Activated CD4-positive, alpha-beta T cell treated with anti-CD3 and anti-CD28 coated beads for 36 hours (primary cell): ENCODE measurements around the gene SPATA20. TPM values are rescaled to one million over a fixed set of nuclear protein-coding genes. Genes with fewer than 3 reads are reported as not detected.

Experiments
- ATAC-seq: fragments of 200-7000 bp; cut with Tn5 transposase; one replicate; pipeline ENCODE4 v1.10.0; 2021; ENCODE audit warnings: mild to moderate bottlenecking, moderate library complexity
- CTCF ChIA-PET: fragments of 350-600 bp; sonication (Branson Sonifier 250); formaldehyde crosslinking; loops from one replicate; lab custom pipeline; 2021; ENCODE audit warnings: antibody characterized with exemption; lab: Charles Lee
- POLR2A ChIA-PET: fragments of 350-600 bp; sonication (Branson Sonifier 250); formaldehyde crosslinking; loops from one replicate; lab custom pipeline; 2021; ENCODE audit warnings: antibody characterized with exemption, inconsistent platforms; lab: Charles Lee
- DNase-seq: peaks from one replicate; pipeline ENCODE4 v3.0.0-alpha.2; 2020
- H3K27ac Mint-ChIP-seq: one replicate; pipeline ENCODE4 v1.8.0; 2021; ENCODE audit warnings: mixed read lengths
- H3K27me3 Mint-ChIP-seq: one replicate; pipeline ENCODE4 v1.8.0; 2021; ENCODE audit warnings: mixed read lengths
- H3K36me3 Mint-ChIP-seq: one replicate; pipeline ENCODE4 v1.8.0; 2021; ENCODE audit warnings: low read depth, mixed read lengths
- H3K4me1 Mint-ChIP-seq: one replicate; pipeline ENCODE4 v1.8.0; 2021; ENCODE audit warnings: mixed read lengths
- H3K4me3 Mint-ChIP-seq: one replicate; pipeline ENCODE4 v1.8.0; 2021; ENCODE audit warnings: mild to moderate bottlenecking, moderate library complexity, mixed read lengths
- H3K9me3 Mint-ChIP-seq: one replicate; pipeline ENCODE4 v1.8.0; 2021; ENCODE audit warnings: low read depth, mixed read lengths
- intact Hi-C, 2 experiments: fragments of 100-400 bp; cut with DNase I in 1 of 2; cut with micrococcal nuclease in 1 of 2; formaldehyde crosslinking; loops; one replicate each; pipeline versions ENCODE4 v1.14.2 to v1.15.1; 2022 to 2024; cut with DNase I, micrococcal nuclease
- total RNA-seq, 2 experiments: library from RNA; stranded (reverse); gene quantifications; one replicate each; pipeline ENCODE4 v1.2.3, GENCODE V29; 2021

SPATA20 gene
- total RNA-seq, 2 experiments from 2014 or later, result 9.0 to 10.7 TPM

DNA sequence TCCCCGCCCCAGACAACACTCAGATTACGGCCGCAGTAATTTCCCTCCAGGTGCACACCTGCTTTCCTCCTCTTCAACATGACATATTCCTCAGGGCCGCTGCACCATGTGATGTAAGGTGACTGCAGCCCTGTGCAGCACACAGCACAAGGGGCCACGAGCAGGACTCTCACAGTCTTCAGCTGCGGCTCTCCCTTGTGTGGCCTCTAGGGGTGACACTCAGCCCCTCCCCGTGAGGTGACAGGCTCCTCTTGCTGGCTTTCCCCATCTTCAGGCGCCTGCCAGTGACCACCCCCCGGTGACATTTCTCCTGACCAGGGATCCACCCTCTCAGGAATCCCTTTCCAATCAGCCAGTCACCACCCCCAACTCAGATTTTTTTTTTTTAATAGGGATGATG, 56.4 kb downstream of the SPATA20 start:
- Mint-ChIP-seq H3K4me1 (no peaks in the 10 kb centered on the region), H3K9me3 (no peaks in the 10 kb centered on the region), H3K36me3 (no peaks in the 10 kb centered on the region), H3K4me3 (no peak overlapping the region), H3K27ac (no peak overlapping the region), H3K27me3 (peaks cover 15% of the 10 kb centered on the region)
- ATAC-seq, result peak; percentile 26
- intact Hi-C loops, result no loop called here
- no peak for DNase-seq
- ChIA-PET CTCF (no interaction called here), POLR2A (interaction anchor here (0.6 kb wide), 1 partner anchor 24 kb away, joined by 5 read pairs; no protein-coding TSS in a partner anchor)

DNA sequence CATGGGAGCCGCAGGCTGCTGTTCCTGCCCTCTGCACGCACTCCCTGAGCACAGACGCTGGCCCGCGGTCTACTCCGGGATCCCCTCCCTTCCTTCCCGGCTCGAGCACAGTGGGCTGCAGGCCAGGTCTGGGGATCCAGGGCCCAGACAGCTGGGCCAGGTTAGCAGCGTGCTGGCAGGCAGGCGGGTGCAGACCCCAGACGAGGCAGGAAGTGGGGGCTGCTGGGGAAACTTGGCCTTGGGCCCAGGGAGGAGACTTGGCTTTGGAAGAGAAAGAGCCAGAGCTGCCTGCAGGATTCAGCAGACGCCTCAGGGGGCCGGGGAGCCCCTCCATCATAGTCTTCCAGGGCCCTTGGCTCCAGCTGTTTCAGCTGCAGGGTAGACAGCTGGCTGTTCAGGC, 57.5 kb downstream of the SPATA20 start:
- H3K27me3 Mint-ChIP-seq, result peaks cover 15% of the 10 kb centered on the region
- ATAC-seq, result no peak
- CTCF ChIA-PET, result no interaction called here

DNA sequence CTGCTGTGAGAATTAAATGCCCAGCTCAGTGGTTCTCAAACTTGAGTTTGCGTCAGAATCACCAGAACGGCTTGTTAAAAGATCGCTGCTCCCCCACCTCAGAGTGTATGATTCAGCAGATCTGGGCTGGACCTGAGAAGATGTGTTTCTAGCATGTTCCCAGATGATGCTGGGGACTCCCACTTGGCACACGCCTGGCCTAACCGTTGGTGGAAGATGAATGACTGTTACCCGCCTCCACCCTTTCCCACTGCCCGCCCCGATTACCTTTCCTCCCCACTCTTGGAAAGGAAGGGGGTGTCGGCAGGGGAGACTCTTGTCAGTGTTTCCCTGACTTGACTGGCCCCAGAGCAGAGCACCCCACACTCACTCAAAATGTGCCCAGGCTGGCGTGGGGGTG, 58.5 kb downstream of the SPATA20 start:
- Mint-ChIP-seq H3K36me3 (no peaks in the 10 kb centered on the region), H3K9me3 (no peaks in the 10 kb centered on the region), H3K27ac (no peak overlapping the region), H3K27me3 (peaks cover 15% of the 10 kb centered on the region), H3K4me3 (no peak overlapping the region), H3K4me1 (no peaks in the 10 kb centered on the region)
- ChIA-PET POLR2A (interaction anchor here (0.7 kb wide), 1 partner anchor 16 kb away, joined by 3 read pairs; no protein-coding TSS in a partner anchor), CTCF (interaction anchor here (0.6 kb wide), 4 partner anchors 16 to 352 kb away, joined by 3 read pairs; no protein-coding TSS in a partner anchor)
- DNase-seq, result no peak
- intact Hi-C loops, result no loop called here
- ATAC-seq, result no peak

More for the DNA sequence above, 57.5 kb downstream of the SPATA20 start:
- no peaks in the 10 kb centered on the region for H3K36me3 Mint-ChIP-seq
- POLR2A ChIA-PET, result no interaction called here
- no peak for DNase-seq
- intact Hi-C loops, result no loop called here
- no peaks in the 10 kb centered on the region for H3K4me1 Mint-ChIP-seq
- H3K4me3 Mint-ChIP-seq, result no peak overlapping the region
- no peaks in the 10 kb centered on the region for H3K9me3 Mint-ChIP-seq
- no peak overlapping the region for H3K27ac Mint-ChIP-seq

Other genes starting within 250 kb of the SPATA20 start
- gene XYLT2, start 201.0 kb upstream of the SPATA20 start, total RNA-seq, result 10 to 100 TPM; 29.8 to 30.4 TPM
- 10 to 100 TPM; 40.1 to 56.2 TPM for gene MRPL27, start 174.0 kb upstream of the SPATA20 start, total RNA-seq
- 10 to 100 TPM; 38.3 to 40.8 TPM for gene EME1, start 173.9 kb upstream of the SPATA20 start, total RNA-seq
- gene LRRC59, start 149.7 kb upstream of the SPATA20 start, total RNA-seq, result 10 to 100 TPM; 74.4 to 82.7 TPM
- 10 to 100 TPM; 15.0 to 15.7 TPM for gene ACSF2, start 121.0 kb upstream of the SPATA20 start, total RNA-seq
- not detected for gene CHAD, start 78.3 kb upstream of the SPATA20 start, total RNA-seq
- gene RSAD1, start 68.3 kb upstream of the SPATA20 start, total RNA-seq, result 10 to 100 TPM; 21.5 to 29.0 TPM
- gene MYCBPAP, start 38.7 kb upstream of the SPATA20 start, total RNA-seq, result 1 to 10 TPM; 1.4 to 1.8 TPM
- gene EPN3, start 14.4 kb upstream of the SPATA20 start, total RNA-seq, result not detected
- not detected for gene CACNA1G, start 13.5 kb downstream of the SPATA20 start, total RNA-seq
- gene ABCC3, start 87.7 kb downstream of the SPATA20 start, total RNA-seq, result not detected
- 10 to 100 TPM; 28.0 to 29.8 TPM for gene ANKRD40, start 160.7 kb downstream of the SPATA20 start, total RNA-seq
- 100 to 1,000 TPM; 112 to 120 TPM for gene LUC7L3, start 172.4 kb downstream of the SPATA20 start, total RNA-seq
- not detected for gene ANKRD40CL, start 220.3 kb downstream of the SPATA20 start, total RNA-seq